Measurements from ENCODE around the gene SLC6A6.

SLC6A6 gene

DNA sequence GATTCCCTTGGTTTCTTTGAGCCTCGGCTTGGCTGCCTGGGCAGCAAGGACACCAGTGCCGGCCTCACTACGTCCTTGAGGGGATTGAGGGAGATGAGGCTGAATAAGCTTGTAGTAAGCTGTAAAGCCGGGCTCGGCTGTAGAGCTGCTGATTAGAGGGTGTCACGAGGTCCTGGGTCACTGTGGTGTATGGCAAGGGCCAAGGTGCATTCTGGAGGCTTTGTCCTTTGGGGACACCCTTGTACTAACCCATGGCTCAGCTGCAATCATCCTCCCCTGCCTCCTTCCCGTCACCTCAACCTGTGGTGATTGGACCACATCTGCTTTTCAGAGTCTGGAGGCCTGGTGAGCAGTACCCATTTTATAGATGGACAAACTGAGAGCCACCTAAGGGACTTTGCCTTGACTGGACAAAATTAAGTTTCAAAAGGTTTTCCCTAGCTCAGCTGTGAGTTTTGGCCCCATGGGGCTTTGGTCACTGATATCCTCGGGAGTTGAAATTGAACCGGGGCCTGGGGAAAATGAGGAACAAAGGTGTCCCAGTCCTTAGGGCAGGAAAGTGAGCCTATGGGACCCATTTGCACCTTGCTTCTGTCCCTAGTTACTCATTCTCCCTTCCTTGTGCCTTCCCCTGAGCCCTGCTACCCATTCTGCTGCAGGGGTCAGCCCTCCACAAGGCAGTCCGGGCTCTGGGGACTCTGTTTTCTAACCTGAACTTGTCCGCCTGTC lies 2.4 kb downstream of the SLC6A6 start:
- H4K20me1 ChIP-seq (ENCODE audit: insufficient read depth, low read length), result peaks cover 15% of the 10 kb centered on the region
- H3K4me3 ChIP-seq (ENCODE audit: low read depth in 1 of 2, low read length in 2 of 2), result peak overlapping the region in 1 of 2 experiments; percentile 95; a peak in 2 of 4 replicates
- peaks cover 33% of the 10 kb centered on the region for H3K4me1 ChIP-seq (ENCODE audit: insufficient read depth, low read length)
- peak overlapping the region; percentile 88 for H3K4me2 ChIP-seq (ENCODE audit: insufficient read depth, low read length)
- H3K27ac ChIP-seq (ENCODE audit: low read length), result no peak overlapping the region
- ATAC-seq (ENCODE audit: insufficient read depth, low read depth) (no peak), DNase-seq (no peak)
- H2AFZ ChIP-seq (ENCODE audit: low read depth, low read length), result no peak overlapping the region
- no peaks in the 10 kb centered on the region for H3K27me3 ChIP-seq (ENCODE audit: insufficient read depth, low read length, poor library complexity)
- H3K9me3 ChIP-seq (ENCODE audit: insufficient read depth, low read length, severe bottlenecking), result no peaks in the 10 kb centered on the region
- peak overlapping the region; percentile 61; the same call in 1 of the 2 replicates for H3K9ac ChIP-seq (ENCODE audit: low read depth, low read length)
- H3K36me3 ChIP-seq (ENCODE audit: insufficient read depth, low read length), result peaks cover 7% of the 10 kb centered on the region; the same call in 1 of the 2 replicates
- H3K79me2 ChIP-seq (ENCODE audit: insufficient read depth, low read length), result peaks cover 53% of the 10 kb centered on the region
- TF ChIP-seq, protein P1, sequence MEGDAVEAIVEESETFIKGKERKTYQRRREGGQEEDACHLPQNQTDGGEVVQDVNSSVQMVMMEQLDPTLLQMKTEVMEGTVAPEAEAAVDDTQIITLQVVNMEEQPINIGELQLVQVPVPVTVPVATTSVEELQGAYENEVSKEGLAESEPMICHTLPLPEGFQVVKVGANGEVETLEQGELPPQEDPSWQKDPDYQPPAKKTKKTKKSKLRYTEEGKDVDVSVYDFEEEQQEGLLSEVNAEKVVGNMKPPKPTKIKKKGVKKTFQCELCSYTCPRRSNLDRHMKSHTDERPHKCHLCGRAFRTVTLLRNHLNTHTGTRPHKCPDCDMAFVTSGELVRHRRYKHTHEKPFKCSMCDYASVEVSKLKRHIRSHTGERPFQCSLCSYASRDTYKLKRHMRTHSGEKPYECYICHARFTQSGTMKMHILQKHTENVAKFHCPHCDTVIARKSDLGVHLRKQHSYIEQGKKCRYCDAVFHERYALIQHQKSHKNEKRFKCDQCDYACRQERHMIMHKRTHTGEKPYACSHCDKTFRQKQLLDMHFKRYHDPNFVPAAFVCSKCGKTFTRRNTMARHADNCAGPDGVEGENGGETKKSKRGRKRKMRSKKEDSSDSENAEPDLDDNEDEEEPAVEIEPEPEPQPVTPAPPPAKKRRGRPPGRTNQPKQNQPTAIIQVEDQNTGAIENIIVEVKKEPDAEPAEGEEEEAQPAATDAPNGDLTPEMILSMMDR (IDR thresholded peaks at IDR 0.05; ENCODE audit: borderline replicate concordance, extremely low read depth, low read length, poor library complexity, severe bottlenecking), result no peak

DNA sequence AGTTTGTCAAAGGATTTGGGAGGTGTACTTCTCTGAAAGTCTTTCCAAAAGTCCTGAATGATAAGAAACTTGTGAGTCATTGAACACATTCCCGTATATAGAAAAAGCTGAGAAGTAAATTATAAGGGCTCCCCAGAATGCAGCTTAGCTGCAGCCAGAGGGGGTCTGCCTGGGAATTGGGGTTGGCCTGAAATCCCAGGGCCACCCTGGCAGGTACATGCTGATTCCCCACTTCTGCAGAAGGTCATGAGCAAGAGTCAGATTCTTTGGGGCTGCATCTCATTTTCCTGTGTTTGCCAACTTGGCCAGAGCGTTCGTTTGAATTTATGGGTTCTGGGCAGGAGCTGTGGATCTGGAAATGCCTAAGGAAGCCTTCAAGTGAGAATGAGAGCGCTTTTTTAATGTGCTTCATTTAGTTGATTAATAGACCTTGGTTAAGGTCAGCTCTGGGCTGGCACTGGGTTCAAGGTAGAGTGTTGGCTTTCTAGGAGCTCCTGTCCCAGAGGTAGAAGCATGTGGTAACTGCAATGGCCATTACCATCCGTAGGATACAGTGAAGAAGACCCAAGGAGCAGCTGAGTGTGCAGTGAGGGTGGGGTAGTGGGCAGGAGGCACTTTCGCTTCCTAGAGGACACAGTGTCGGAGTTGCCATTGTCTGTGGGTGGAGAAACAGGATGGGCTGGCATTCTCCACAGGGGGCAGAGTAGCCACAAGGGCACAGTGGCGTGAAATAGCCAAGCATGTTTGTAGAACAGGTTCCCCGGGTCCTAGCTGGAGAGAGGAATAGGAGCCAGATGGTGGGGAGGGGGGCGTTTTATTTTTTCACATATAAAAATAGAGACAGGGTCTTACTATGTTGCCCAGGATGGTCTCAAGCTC lies 3.2 kb downstream of the SLC6A6 start:
- Histone ChIP-seq H3K79me2 (ENCODE audit: insufficient read depth, low read length) (peaks cover 53% of the 10 kb centered on the region), H3K27ac (ENCODE audit: low read length) (no peak overlapping the region), H4K20me1 (ENCODE audit: insufficient read depth, low read length) (peaks cover 15% of the 10 kb centered on the region), H2AFZ (ENCODE audit: low read depth, low read length) (no peak overlapping the region), H3K4me2 (ENCODE audit: insufficient read depth, low read length) (peak overlapping the region; percentile 88; the same call in 1 of the 2 replicates), H3K27me3 (ENCODE audit: insufficient read depth, low read length, poor library complexity) (no peaks in the 10 kb centered on the region), H3K4me3 (ENCODE audit: low read depth in 1 of 2, low read length in 2 of 2) (no peak overlapping the region), H3K4me1 (ENCODE audit: insufficient read depth, low read length) (peaks cover 33% of the 10 kb centered on the region), H3K9ac (ENCODE audit: low read depth, low read length) (no peak overlapping the region; the same call in 1 of the 2 replicates), H3K36me3 (ENCODE audit: insufficient read depth, low read length) (peaks cover 9% of the 10 kb centered on the region; the same call in 1 of the 2 replicates), H3K9me3 (ENCODE audit: insufficient read depth, low read length, severe bottlenecking) (no peaks in the 10 kb centered on the region)
- no peak for TF ChIP-seq EZH2 (IDR thresholded peaks at IDR 0.05; ENCODE audit: borderline replicate concordance, low read depth, low read length, severe bottlenecking)
- TF ChIP-seq, protein P1 (IDR thresholded peaks at IDR 0.05; ENCODE audit: borderline replicate concordance, extremely low read depth, low read length, poor library complexity, severe bottlenecking), result no peak
- ATAC-seq (ENCODE audit: insufficient read depth, low read depth), result no peak
- no peak for DNase-seq

DNA sequence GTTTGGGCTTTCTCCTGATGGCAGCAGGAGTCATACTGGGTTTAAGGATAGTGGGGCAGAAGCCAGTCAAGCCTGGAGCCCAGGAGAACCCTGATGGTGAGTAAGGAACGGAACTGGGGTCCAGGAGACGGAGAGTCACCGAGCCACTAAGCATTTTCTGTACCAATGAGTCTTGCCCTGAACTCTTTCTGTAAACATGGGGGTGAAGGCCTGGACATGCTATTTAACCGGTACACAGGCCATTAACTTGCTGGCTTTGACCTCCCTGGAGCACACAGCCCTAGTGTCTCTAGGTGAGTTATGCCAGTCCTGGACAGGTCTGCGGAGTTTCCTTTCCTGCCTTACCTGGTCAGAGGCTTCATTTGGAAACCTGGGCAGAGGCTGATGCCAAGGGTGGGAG lies 3.9 kb downstream of the SLC6A6 start:
- Histone ChIP-seq H3K9me3 (ENCODE audit: insufficient read depth, low read length, severe bottlenecking) (no peaks in the 10 kb centered on the region), H3K4me2 (ENCODE audit: insufficient read depth, low read length) (no peak overlapping the region), H2AFZ (ENCODE audit: low read depth, low read length) (no peak overlapping the region), H3K4me3 (ENCODE audit: low read depth in 1 of 2, low read length in 2 of 2) (no peak overlapping the region), H3K9ac (ENCODE audit: low read depth, low read length) (no peak overlapping the region), H3K27ac (ENCODE audit: low read length) (no peak overlapping the region), H3K4me1 (ENCODE audit: insufficient read depth, low read length) (peaks cover 33% of the 10 kb centered on the region), H3K36me3 (ENCODE audit: insufficient read depth, low read length) (peaks cover 16% of the 10 kb centered on the region; the same call in 1 of the 2 replicates), H3K27me3 (ENCODE audit: insufficient read depth, low read length, poor library complexity) (no peaks in the 10 kb centered on the region), H4K20me1 (ENCODE audit: insufficient read depth, low read length) (peaks cover 18% of the 10 kb centered on the region), H3K79me2 (ENCODE audit: insufficient read depth, low read length) (peaks cover 53% of the 10 kb centered on the region)
- DNase-seq (no peak), ATAC-seq (ENCODE audit: insufficient read depth, low read depth) (no peak)
- no peak for TF ChIP-seq EZH2 (IDR thresholded peaks at IDR 0.05; ENCODE audit: borderline replicate concordance, low read depth, low read length, severe bottlenecking)
- TF ChIP-seq, protein P1 (IDR thresholded peaks at IDR 0.05; ENCODE audit: borderline replicate concordance, extremely low read depth, low read length, poor library complexity, severe bottlenecking), result no peak
